ENCODE measurements around the gene KAT14. TPM values are rescaled to one million over a fixed set of nuclear protein-coding genes. Genes with fewer than 3 reads are reported as not detected.

KAT14 gene
- total RNA-seq, 1 experiment from 2014 or later = 28.4 TPM

DNA sequence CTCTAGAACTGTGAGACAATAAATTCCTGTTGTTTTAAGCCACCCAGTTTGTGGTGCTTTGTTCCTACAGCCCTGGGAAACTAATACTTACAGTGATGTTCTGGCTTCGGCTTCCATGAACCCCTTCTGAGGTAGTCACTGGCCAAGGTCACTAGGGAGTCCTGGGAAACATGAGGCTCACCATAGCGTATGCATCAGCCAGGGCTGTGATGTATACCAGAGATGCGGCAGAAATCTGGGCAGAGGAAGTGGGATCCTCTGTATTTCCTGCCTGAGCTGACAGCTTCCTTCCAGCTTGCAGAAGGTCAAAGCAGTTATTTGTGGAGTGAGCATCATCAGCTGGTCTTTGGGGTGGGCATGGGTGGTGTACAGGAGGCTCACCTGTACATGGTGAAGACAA, 27.9 kb downstream of the KAT14 start:
- no peaks in the 10 kb centered on the region for H3K4me1 ChIP-seq (replicated peaks; ENCODE audit: insufficient read depth)
- H3F3A ChIP-seq (ENCODE audit: insufficient read depth, low read depth) = no peaks in the 10 kb centered on the region; the same call in 1 of the 2 replicates
- H3K4me2 ChIP-seq = no peak overlapping the region
- no peak for DNase-seq
- no peaks in the 10 kb centered on the region for H3K9me3 ChIP-seq (ENCODE audit: insufficient read depth, low read depth)
- intact Hi-C loops (cut with micrococcal nuclease; ENCODE audit: unreplicated experiment) = no loop called here
- no peaks in the 10 kb centered on the region for H3K9me2 ChIP-seq (ENCODE audit: insufficient read depth)
- H4K20me1 ChIP-seq (ENCODE audit: insufficient read depth) = no peaks in the 10 kb centered on the region
- ChIA-PET POLR2A (ENCODE audit: unreplicated experiment) (no interaction called here), CTCF (no interaction called here)
- no peaks in the 10 kb centered on the region for H3K79me2 ChIP-seq (ENCODE audit: low read depth)
- H2AFZ ChIP-seq = no peak overlapping the region
- no peaks in the 10 kb centered on the region for H3K27me3 ChIP-seq (ENCODE audit: insufficient read depth, low read depth)
- H3K36me3 ChIP-seq (ENCODE audit: low read depth) = no peaks in the 10 kb centered on the region
- TF ChIP-seq EZH2 (IDR thresholded peaks at IDR 0.05; ENCODE audit: low read depth) (no peak), CTCF (conservative IDR thresholded peaks at IDR 0.05) (no peak)
- no TSS peak for BruUV-seq (replicated peaks)
- H3K4me3 ChIP-seq = no peak overlapping the region
- no peak overlapping the region for H3K27ac ChIP-seq

DNA sequence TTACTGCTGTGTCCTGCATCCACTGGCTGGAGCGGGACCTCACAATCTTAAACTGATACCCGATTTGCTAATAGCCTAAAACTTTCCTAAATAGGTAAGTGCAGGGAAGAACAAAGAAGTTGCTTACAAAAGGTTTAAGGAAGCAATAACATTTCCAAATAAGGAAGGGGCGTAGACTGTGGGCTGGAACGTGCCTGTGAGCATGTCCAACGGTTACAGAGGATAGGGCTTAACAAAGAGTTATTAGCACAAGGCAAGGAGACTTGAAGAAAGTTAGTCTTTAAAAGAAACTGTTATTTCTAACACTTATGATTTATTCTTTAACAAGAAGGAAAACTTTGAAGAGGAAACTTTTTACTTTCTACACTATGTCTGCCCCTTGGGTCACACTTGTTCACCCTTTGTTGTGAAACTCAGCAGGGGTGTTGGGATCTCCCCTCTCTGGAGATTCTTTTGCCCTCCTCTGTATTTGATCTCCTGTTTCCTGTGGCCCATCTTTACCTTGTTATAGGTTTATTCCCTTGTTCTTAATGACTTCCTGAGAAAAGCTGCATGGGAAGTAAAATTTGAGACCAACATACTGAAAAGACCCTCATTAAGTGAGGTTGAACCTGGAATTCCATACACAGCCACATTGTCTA, 28.7 kb downstream of the KAT14 start:
- no peaks in the 10 kb centered on the region for H3K9me2 ChIP-seq (ENCODE audit: insufficient read depth)
- ChIA-PET POLR2A (ENCODE audit: unreplicated experiment) (no interaction called here), CTCF (no interaction called here)
- no peaks in the 10 kb centered on the region for H3K27me3 ChIP-seq (ENCODE audit: insufficient read depth, low read depth)
- no peak overlapping the region for H2AFZ ChIP-seq
- no peak overlapping the region for H3K4me3 ChIP-seq
- H4K20me1 ChIP-seq (ENCODE audit: insufficient read depth) = no peaks in the 10 kb centered on the region
- no peak for DNase-seq
- H3K27ac ChIP-seq = no peak overlapping the region
- H3K36me3 ChIP-seq (ENCODE audit: low read depth) = 0 out of 2 replicates have a peak, but pooled peaks cover 4% of the 10 kb centered on the region
- no peaks in the 10 kb centered on the region for H3K4me1 ChIP-seq (replicated peaks; ENCODE audit: insufficient read depth)
- intact Hi-C loops (cut with micrococcal nuclease; ENCODE audit: unreplicated experiment) = no loop called here
- no peak overlapping the region for H3K4me2 ChIP-seq
- no peaks in the 10 kb centered on the region; the same call in 1 of the 2 replicates for H3F3A ChIP-seq (ENCODE audit: insufficient read depth, low read depth)
- BruUV-seq (replicated peaks) = no TSS peak
- TF ChIP-seq CTCF (conservative IDR thresholded peaks at IDR 0.05) (no peak), EZH2 (IDR thresholded peaks at IDR 0.05; ENCODE audit: low read depth) (no peak)
- H3K9me3 ChIP-seq (ENCODE audit: insufficient read depth, low read depth) = no peaks in the 10 kb centered on the region
- peaks cover 6% of the 10 kb centered on the region; the same call in 1 of the 2 replicates for H3K79me2 ChIP-seq (ENCODE audit: low read depth)

DNA sequence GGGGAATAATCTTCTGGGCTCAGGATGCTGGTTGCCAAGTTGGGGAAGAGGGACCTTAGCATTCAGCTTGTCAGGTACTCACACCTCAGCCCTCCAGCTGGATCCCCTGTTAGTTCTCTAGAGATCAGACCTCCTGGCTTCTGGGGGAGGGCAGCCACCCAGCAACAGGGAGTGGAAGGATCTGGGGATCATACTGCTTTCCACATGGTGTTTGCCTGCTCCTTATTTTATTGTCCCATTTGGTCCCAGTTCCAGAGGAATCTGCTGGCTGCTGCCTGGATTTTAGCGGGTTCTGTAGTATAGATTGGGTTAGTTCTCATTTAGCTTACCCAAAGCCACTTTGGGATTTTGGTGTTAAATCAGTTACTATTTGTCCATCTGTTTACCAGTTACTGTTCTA, 29.3 kb downstream of the KAT14 start:
- Histone ChIP-seq H3K4me3 (no peak overlapping the region), H2AFZ (no peak overlapping the region), H3K27me3 (ENCODE audit: insufficient read depth, low read depth) (no peaks in the 10 kb centered on the region), H3K36me3 (ENCODE audit: low read depth) (0 out of 2 replicates have a peak, but pooled peaks cover 4% of the 10 kb centered on the region), H3K9me2 (ENCODE audit: insufficient read depth) (no peaks in the 10 kb centered on the region), H4K20me1 (ENCODE audit: insufficient read depth) (no peaks in the 10 kb centered on the region), H3K4me2 (no peak overlapping the region), H3K27ac (no peak overlapping the region), H3K79me2 (ENCODE audit: low read depth) (peaks cover 6% of the 10 kb centered on the region; the same call in 1 of the 2 replicates), H3F3A (ENCODE audit: insufficient read depth, low read depth) (peaks cover 3% of the 10 kb centered on the region), H3K4me1 (replicated peaks; ENCODE audit: insufficient read depth) (no peaks in the 10 kb centered on the region), H3K9me3 (ENCODE audit: insufficient read depth, low read depth) (no peaks in the 10 kb centered on the region)
- ChIA-PET CTCF (no interaction called here), POLR2A (ENCODE audit: unreplicated experiment) (interaction anchor here (0.6 kb wide), 1 partner anchor 597 kb away, joined by 6 read pairs; the partner anchor contains the start of gene DSTN)
- no TSS peak for BruUV-seq (replicated peaks)
- no peak for TF ChIP-seq EZH2 (IDR thresholded peaks at IDR 0.05; ENCODE audit: low read depth)
- TF ChIP-seq CTCF (conservative IDR thresholded peaks at IDR 0.05) = no peak
- intact Hi-C loops (cut with micrococcal nuclease; ENCODE audit: unreplicated experiment) = no loop called here
- DNase-seq = no peak

Measured in PC-9 (cell line).